Natural killer cell (primary cell): Measurements from ENCODE around the gene CHAD. TPM values are rescaled to one million over a fixed set of nuclear protein-coding genes. Genes with fewer than 3 reads are reported as not detected.
"Not testable (repeated sequence)": the region's sequence is repeated elsewhere in the genome, so short reads cannot be mapped to it uniquely, and the experiment has no call there.

Experiments used
- ATAC-seq, 3 donors: fragments of 150-1000 bp in 2 of 3; fragments of 200-7000 bp in 1 of 3; cut with Tn5 transposase; 1 replicate in 1 of 3; 2 replicates in 2 of 3; pipeline ENCODE4 v1.10.0; 2021; ENCODE audit warnings: mild to moderate bottlenecking in 2 of 3, moderate library complexity in 2 of 3
- DNase-seq, 2 donors: peaks; one replicate each; pipeline versions ENCODE4 v3.0.0 to v3.0.0-alpha.2; 2013 to 2021; ENCODE audit warnings: mixed read lengths in 1 of 2
- H3K27ac ChIP-seq: one replicate; pipeline ENCODE4 v1.5.1; 2013; ENCODE audit warnings: mild to moderate bottlenecking, low read length
- H3K27me3 ChIP-seq: one replicate; pipeline ENCODE4 v1.6.1; 2013; ENCODE audit warnings: low read length; ENCODE audit not compliant: control insufficient read depth, insufficient read depth
- H3K36me3 ChIP-seq: one replicate; pipeline ENCODE4 v1.6.1; 2013; ENCODE audit warnings: low read length; ENCODE audit not compliant: control insufficient read depth, insufficient read depth
- H3K4me1 ChIP-seq: one replicate; pipeline ENCODE4 v1.6.1; 2013; ENCODE audit warnings: low read length; ENCODE audit not compliant: control insufficient read depth, insufficient read depth
- H3K4me3 ChIP-seq: one replicate; pipeline ENCODE4 v1.5.1; 2013; ENCODE audit warnings: low read length
- H3K9me3 ChIP-seq: one replicate; pipeline ENCODE4 v1.6.1; 2013; ENCODE audit warnings: low read length; ENCODE audit not compliant: control insufficient read depth, insufficient read depth
- H3K27ac Mint-ChIP-seq, 2 donors: one replicate each; pipeline ENCODE4 v1.8.0; 2022; ENCODE audit warnings: mild to moderate bottlenecking in 2 of 2, mixed read lengths in 2 of 2, moderate library complexity in 1 of 2
- H3K27me3 Mint-ChIP-seq, 2 donors: one replicate each; pipeline ENCODE4 v1.8.0; 2022; ENCODE audit warnings: low read depth in 2 of 2, mixed read lengths in 2 of 2
- H3K36me3 Mint-ChIP-seq: one replicate; pipeline ENCODE4 v1.8.0; 2022; ENCODE audit warnings: mixed read lengths
- H3K4me1 Mint-ChIP-seq, 2 donors: one replicate each; pipeline ENCODE4 v1.8.0; 2022; ENCODE audit warnings: mixed read lengths in 2 of 2
- H3K4me3 Mint-ChIP-seq: one replicate; pipeline ENCODE4 v1.8.0; 2022; ENCODE audit warnings: mild to moderate bottlenecking, moderate library complexity, mixed read lengths
- H3K9me3 Mint-ChIP-seq, 2 donors: one replicate each; pipeline ENCODE4 v1.8.0; 2022; ENCODE audit warnings: mixed read lengths in 2 of 2
- CTCF ChIP-seq: fragments of 200-600 bp; IDR thresholded peaks from one replicate; pipeline ENCODE4 v1.8.0; 2022; ENCODE audit warnings: antibody characterized with exemption
- WGBS: methylation state at CpG from one replicate; pipeline ENCODE4 v1.1.7; 2013; ENCODE audit warnings: missing lambda C conversion rate; ENCODE audit not compliant: insufficient coverage; 5-methylcytosine and 5-hydroxymethylcytosine counted together
- intact Hi-C: fragments of 100-400 bp; cut with micrococcal nuclease; formaldehyde crosslinking; loops from one replicate; pipeline ENCODE4 v1.14.2; 2022
- total RNA-seq, 4 donors: library from RNA; stranded (reverse); fragments of 120-200 nt in 1 of 4; gene quantifications; one replicate each; pipeline versions ENCODE4 v1.2.3 to v1.2.4, GENCODE V29; 2013 to 2022

The CHAD gene
- total RNA-seq, 3 donors from 2014 or later (not counting 1 experiment from before 2014, with no cell fraction given) = 0.60 TPM; not detected in 2

GRCh38 chr17:50478391-50479381 lies 10.0 kb upstream of the CHAD start, which contains the start of gene RSAD1:
Gene RSAD1 (plus strand): TSS chr17:50478860. CDS start chr17:50478885, 25 bp downstream.
- peak; percentile 89 for TF ChIP-seq CTCF
- peaks cover 22% of the 10 kb centered on the region for H3K4me1 ChIP-seq
- 3% methylated on average over 75 of the region's 75 CpGs for WGBS
- peak within 1 kb of the TSS; percentile 84 for H3K4me3 ChIP-seq
- ATAC-seq (peak; percentile 91 to 96 (median 91)), DNase-seq (peak; percentile 73 to 94)
- H3K4me1 Mint-ChIP-seq = peaks cover 27 to 29% of the 10 kb centered on the region in 2 donors
- H3K9me3 ChIP-seq = no peaks in the 10 kb centered on the region
- peak within 1 kb of the TSS; percentile 89 to 93 for H3K27ac Mint-ChIP-seq
- no peaks in the 10 kb centered on the region for H3K36me3 Mint-ChIP-seq
- H3K9me3 Mint-ChIP-seq = no peaks in the 10 kb centered on the region
- H3K27me3 Mint-ChIP-seq = peaks cover 0 to 4% of the 10 kb centered on the region in 2 donors
- intact Hi-C loops = loop anchor here (5.0 kb wide), 1 partner anchor 64 kb away; no protein-coding TSS in a partner anchor
- H3K36me3 ChIP-seq = peaks cover 12% of the 10 kb centered on the region
- H3K4me3 Mint-ChIP-seq = peak within 1 kb of the TSS; percentile 84
- peak within 1 kb of the TSS; percentile 91 for H3K27ac ChIP-seq
- H3K27me3 ChIP-seq = no peaks in the 10 kb centered on the region

DNA sequence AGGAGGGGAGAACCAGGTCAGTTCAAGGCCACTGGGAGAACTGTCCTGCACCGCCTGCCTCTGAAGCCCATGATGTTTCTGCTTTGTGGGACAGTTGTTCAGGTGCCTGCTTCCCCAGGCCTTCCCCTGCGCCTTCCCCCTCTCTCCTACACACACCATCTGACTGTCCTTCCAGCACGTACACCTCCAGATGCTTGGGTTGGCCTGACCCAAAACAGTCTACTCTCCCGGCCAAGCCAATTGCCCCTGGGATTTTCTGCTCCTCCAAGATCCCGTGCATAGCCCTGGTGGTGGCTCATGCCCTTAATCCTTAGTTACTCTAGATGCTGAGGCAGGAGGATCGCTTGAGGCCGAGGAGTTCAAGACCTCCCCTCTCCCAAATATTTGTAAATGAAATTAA lies 9.3 kb upstream of the CHAD start:
- Histone ChIP-seq H3K9me3 (no peaks in the 10 kb centered on the region), H3K4me1 (peaks cover 22% of the 10 kb centered on the region), H3K36me3 (peaks cover 7% of the 10 kb centered on the region), H3K27me3 (no peaks in the 10 kb centered on the region), H3K4me3 (peak overlapping the region; percentile 42), H3K27ac (peak overlapping the region; percentile 91)
- H3K27me3 Mint-ChIP-seq = peaks cover 0 to 4% of the 10 kb centered on the region in 2 donors
- no peak for TF ChIP-seq CTCF
- peaks cover 27 to 29% of the 10 kb centered on the region in 2 donors for H3K4me1 Mint-ChIP-seq
- intact Hi-C loops = loop anchor here (5.0 kb wide), 1 partner anchor 64 kb away; no protein-coding TSS in a partner anchor
- H3K27ac Mint-ChIP-seq = peak overlapping the region; percentile 89 to 93
- H3K36me3 Mint-ChIP-seq = no peaks in the 10 kb centered on the region
- ATAC-seq = no peak
- no peaks in the 10 kb centered on the region for H3K9me3 Mint-ChIP-seq
- peak in 1 of 2 donors; percentile 18 for DNase-seq
- H3K4me3 Mint-ChIP-seq = peak overlapping the region; percentile 79
- WGBS = 98% methylated on average over 5 of the region's 7 CpGs

GRCh38 chr17:50476545-50477315 lies 8.1 kb upstream of the CHAD start:
- Histone ChIP-seq H3K27me3 (no peaks in the 10 kb centered on the region), H3K4me3 (no peak overlapping the region), H3K36me3 (peaks cover 1% of the 10 kb centered on the region), H3K4me1 (peaks cover 22% of the 10 kb centered on the region), H3K9me3 (no peaks in the 10 kb centered on the region), H3K27ac (no peak overlapping the region)
- peaks cover 21 to 23% of the 10 kb centered on the region in 2 donors for H3K4me1 Mint-ChIP-seq
- DNase-seq (no peak), ATAC-seq (no peak)
- H3K36me3 Mint-ChIP-seq = no peaks in the 10 kb centered on the region
- no peak for TF ChIP-seq CTCF
- intact Hi-C loops = loop anchor here (5.0 kb wide), 1 partner anchor 66 kb away; no protein-coding TSS in a partner anchor
- WGBS = 92% methylated on average over 18 of the region's 18 CpGs
- H3K27me3 Mint-ChIP-seq = peaks cover 0 to 4% of the 10 kb centered on the region in 2 donors
- H3K4me3 Mint-ChIP-seq = no peak overlapping the region
- H3K9me3 Mint-ChIP-seq = no peaks in the 10 kb centered on the region
- H3K27ac Mint-ChIP-seq = no peak overlapping the region

DNA sequence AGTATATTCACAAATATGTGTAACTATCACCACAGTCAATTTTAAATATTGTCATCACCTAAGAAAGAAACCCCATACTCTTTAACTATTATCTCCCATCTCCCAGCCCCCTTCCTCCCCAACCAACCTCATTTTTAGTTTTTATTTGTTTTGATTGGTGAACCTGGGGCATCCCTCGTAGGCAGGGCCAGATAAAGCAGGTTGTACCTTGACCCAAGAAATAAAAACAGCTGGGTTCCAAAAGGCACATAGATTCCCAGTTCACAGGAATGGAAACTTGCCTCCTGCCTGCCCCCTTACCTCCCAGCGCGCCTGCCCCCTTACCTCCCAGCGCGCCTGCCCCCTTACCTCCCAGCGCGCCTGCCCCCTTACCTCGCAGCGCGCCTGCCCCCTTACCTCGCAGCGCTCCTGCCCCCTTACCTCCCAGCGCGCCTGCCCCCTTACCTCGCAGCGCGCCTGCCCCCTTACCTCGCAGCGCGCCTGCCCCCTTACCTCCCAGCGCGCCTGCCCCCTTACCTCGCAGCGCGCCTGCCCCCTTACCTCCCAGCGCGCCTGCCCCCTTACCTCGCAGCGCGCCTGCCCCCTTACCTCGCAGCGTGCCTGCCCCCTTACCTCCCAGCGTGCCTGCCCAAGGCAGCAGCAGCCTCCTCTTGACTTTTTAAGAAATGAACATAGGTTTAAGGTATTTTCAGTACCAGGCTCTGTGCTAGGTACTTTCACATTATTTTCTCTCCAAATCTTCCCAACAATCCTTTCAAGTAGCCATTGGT lies 7.3 kb upstream of the CHAD start:
- not testable (repeated sequence) for H3K27ac ChIP-seq, H3K9me3 ChIP-seq, ATAC-seq, H3K36me3 Mint-ChIP-seq, DNase-seq, H3K27me3 ChIP-seq, H3K36me3 ChIP-seq, H3K27me3 Mint-ChIP-seq, H3K4me3 Mint-ChIP-seq, H3K4me3 ChIP-seq, H3K27ac Mint-ChIP-seq, H3K9me3 Mint-ChIP-seq
- H3K4me1 Mint-ChIP-seq = peaks cover 21 to 23% of the 10 kb centered on the region in 2 donors
- 37% methylated on average over 18 of the region's 33 CpGs for WGBS
- intact Hi-C loops = loop anchor here (5.0 kb wide), 1 partner anchor 66 kb away; no protein-coding TSS in a partner anchor
- H3K4me1 ChIP-seq = peaks cover 22% of the 10 kb centered on the region
